Stimulated activated CD8-positive, alpha-beta memory T cell treated with anti-CD3 and anti-CD28 coated beads, Interleukin-15, amount 100 ng/mL, for 4 hours (primary cell): ENCODE data around the gene FER.
"Not testable (repeated sequence)": the region's sequence is repeated elsewhere in the genome, so short reads cannot be mapped to it uniquely, and the experiment has no call there.

ENCODE experiments used
- DNase-seq, 2 donors: peaks; one replicate each; pipeline ENCODE4 v3.0.0-alpha.2; 2020; ENCODE audit warnings: low read depth in 2 of 2

The FER gene

GRCh38 chr5:108957333-108957732 is 209.6 kb downstream of the FER start:
- DNase-seq, result no peak

GRCh38 chr5:108966910-108967309 is 219.2 kb downstream of the FER start:
- DNase-seq, result no peak

- DNase-seq, result no peak
Observed at GRCh38 chr5:108974594-108974993, 226.9 kb downstream of the FER start.

GRCh38 chr5:108975697-108976096 is 228.0 kb downstream of the FER start:
- DNase-seq, result no peak

GRCh38 chr5:108983461-108984092 is 235.9 kb downstream of the FER start:
- no peak for DNase-seq

- no peak for DNase-seq
Observed at GRCh38 chr5:108989761-108990392, 242.2 kb downstream of the FER start.

- not testable (repeated sequence) for DNase-seq
Observed at GRCh38 chr5:108992396-108993085, 244.8 kb downstream of the FER start.

- DNase-seq, result not testable (repeated sequence)
Observed at GRCh38 chr5:108993440-108993839, 245.7 kb downstream of the FER start.

- no peak for DNase-seq
Observed at GRCh38 chr5:108997720-108998119, 250.0 kb downstream of the FER start.

- no peak for DNase-seq
Observed at GRCh38 chr5:108998216-108998615, 250.5 kb downstream of the FER start.

GRCh38 chr5:109003928-109004327 is 256.2 kb downstream of the FER start:
- no peak for DNase-seq

GRCh38 chr5:109005297-109006009 is 257.8 kb downstream of the FER start:
- no peak for DNase-seq

GRCh38 chr5:109006129-109006528 is 258.4 kb downstream of the FER start:
- DNase-seq, result no peak

GRCh38 chr5:109016300-109016699 is 268.6 kb downstream of the FER start:
- DNase-seq, result no peak

- no peak for DNase-seq
Observed at GRCh38 chr5:109022056-109022455, 274.4 kb downstream of the FER start.

GRCh38 chr5:109025729-109026128 is 278.0 kb downstream of the FER start:
- not testable (repeated sequence) for DNase-seq

- DNase-seq, result no peak
Observed at GRCh38 chr5:109027983-109028607, 280.4 kb downstream of the FER start.

- DNase-seq, result no peak
Observed at GRCh38 chr5:109028608-109029299, 281.1 kb downstream of the FER start.

- DNase-seq, result no peak
Observed at GRCh38 chr5:109029847-109030246, 282.1 kb downstream of the FER start.

GRCh38 chr5:109030360-109031143 is 282.9 kb downstream of the FER start:
- no peak for DNase-seq

GRCh38 chr5:109034306-109034705 is 286.6 kb downstream of the FER start:
- no peak for DNase-seq
